K562 (cell line): ENCODE results near the gene CCPG1. TPM values are rescaled to one million over a fixed set of nuclear protein-coding genes. Genes with fewer than 3 reads are reported as not detected.
A peak's percentile ranks its signal among the peaks of the same experiment; 100 is the strongest.

ENCODE experiments used
- E2F8 ChIP-seq: fragments of 450-650 bp; IDR thresholded peaks from 2 replicates; pipeline ENCODE4 v1.7.1; 2018; ENCODE audit warnings: mild to moderate bottlenecking, low read depth; ENCODE audit not compliant: partially characterized antibody
- ETS2 ChIP-seq: IDR thresholded peaks from 2 replicates; pipeline ENCODE4 v1.6.1; 2016; ENCODE audit warnings: borderline replicate concordance, missing genetic modification characterization, mild to moderate bottlenecking, moderate library complexity, missing compliant biosample characterization; ENCODE audit not compliant: poor library complexity, severe bottlenecking
- ETV5 ChIP-seq: sonication (generic); formaldehyde crosslinking; IDR thresholded peaks from 2 replicates; pipeline ENCODE4 v1.4.0; 2020; ENCODE audit warnings: low read depth, mild to moderate bottlenecking, missing genetic modification reagents
- ETV6 ChIP-seq, 3 experiments: fragments of 150-350 bp in 1 of 3; sonication (generic) in 1 of 3; formaldehyde crosslinking in 1 of 3; IDR thresholded peaks; 2 replicates each; pipeline versions ENCODE4 v1.6.1 to v1.8.0; 2014 to 2022; ENCODE audit warnings: borderline replicate concordance in 2 of 3, low read depth in 2 of 3, antibody characterized with exemption in 1 of 3, low read length in 1 of 3, mild to moderate bottlenecking in 1 of 3, missing genetic modification reagents in 1 of 3
- GABPA ChIP-seq: fragments of 200-800 bp; sonication (Bioruptor generic); conservative IDR thresholded peaks from 2 replicates; pipeline ENCODE4 v1.6.1; 2016; ENCODE audit warnings: low read depth, missing genetic modification characterization, missing compliant biosample characterization
- MYC ChIP-seq, 2 experiments: fragments of 250-450 bp in 1 of 2; sonication (Bioruptor Pico) in 1 of 2; IDR thresholded peaks; 2 replicates each; pipeline versions ENCODE4 v1.5.1 to v1.6.1; 2012 to 2021; ENCODE audit warnings: low read depth in 2 of 2, borderline replicate concordance in 1 of 2, improper control_type of control experiment in 1 of 2, low read length in 1 of 2, mild to moderate bottlenecking in 1 of 2, moderate library complexity in 1 of 2
- NCOA6 ChIP-seq: fragments of 450-650 bp; IDR thresholded peaks from 2 replicates; pipeline ENCODE4 v1.6.1; 2017; ENCODE audit warnings: mild to moderate bottlenecking
- NR2C2 ChIP-seq, 2 experiments: fragments of 200-800 bp in 1 of 2; sonication (Bioruptor generic) in 1 of 2; sonication (generic) in 1 of 2; formaldehyde crosslinking in 1 of 2; IDR thresholded peaks; 2 replicates each; pipeline versions ENCODE4 v1.6.1 to v1.8.0; 2016 to 2022; ENCODE audit warnings: mild to moderate bottlenecking in 1 of 2, missing compliant biosample characterization in 1 of 2, missing genetic modification characterization in 1 of 2, missing genetic modification reagents in 1 of 2
- POLR2B ChIP-seq: fragments of 450-650 bp; IDR thresholded peaks from 2 replicates; pipeline ENCODE4 v1.6.1; 2018; ENCODE audit warnings: low read depth; ENCODE audit not compliant: partially characterized antibody
- RBM25 ChIP-seq: fragments of 200-400 bp; formaldehyde crosslinking; IDR thresholded peaks from 2 replicates; pipeline ENCODE4 v1.6.1; 2018; ENCODE audit warnings: low read length, low read depth, moderate library complexity; ENCODE audit not compliant: severe bottlenecking
- SIX5 ChIP-seq, 2 experiments: IDR thresholded peaks; 2 replicates each; pipeline ENCODE4 v1.6.1; 2011; ENCODE audit warnings: low read length in 2 of 2, borderline replicate concordance in 1 of 2, low read depth in 1 of 2, mild to moderate bottlenecking in 1 of 2, moderate library complexity in 1 of 2; ENCODE audit not compliant: insufficient read depth in 1 of 2
- SREBF1 ChIP-seq: fragments of 150-350 bp; IDR thresholded peaks from 2 replicates; pipeline ENCODE4 v1.6.1; 2014; ENCODE audit warnings: antibody characterized with exemption, low read depth, low read length, borderline replicate concordance
- SREBF2 ChIP-seq: sonication (generic); formaldehyde crosslinking; IDR thresholded peaks from 2 replicates; pipeline ENCODE4 v1.4.0; 2020; ENCODE audit warnings: mild to moderate bottlenecking, missing genetic modification reagents
- SRSF1 ChIP-seq: fragments of 200-400 bp; formaldehyde crosslinking; IDR thresholded peaks from 2 replicates; pipeline ENCODE4 v1.6.1; 2017; ENCODE audit warnings: mild to moderate bottlenecking, low read depth, low read length, moderate library complexity
- TEAD1 ChIP-seq, 2 experiments: fragments of 450-650 bp in 1 of 2; sonication (generic) in 1 of 2; formaldehyde crosslinking; IDR thresholded peaks; 2 replicates each; pipeline versions ENCODE4 v1.4.0 to v1.8.0; 2020 to 2022; ENCODE audit warnings: mild to moderate bottlenecking in 2 of 2, missing genetic modification reagents in 1 of 2
- TFAM ChIP-seq: fragments of 250-450 bp; sonication (Bioruptor Pico); conservative IDR thresholded peaks from 2 replicates; pipeline ENCODE4 v1.5.0; 2021; ENCODE audit warnings: mild to moderate bottlenecking, moderate library complexity
- ZNF143 ChIP-seq: sonication (generic); formaldehyde crosslinking; IDR thresholded peaks from 2 replicates; pipeline ENCODE4 v1.9.0; 2022; ENCODE audit warnings: mild to moderate bottlenecking, missing genetic modification reagents
- ZNF165 ChIP-seq: fragments of 250-450 bp; sonication (Bioruptor Pico); IDR thresholded peaks from 2 replicates; pipeline ENCODE4 v1.4.0; 2020; ENCODE audit warnings: borderline replicate concordance
- polyA plus RNA-seq, 8 experiments: library from polyadenylated mRNA; depleted of rRNA in 4 of 8; stranded (reverse) in 5 of 8; unstranded in 3 of 8; fragments of >200 nt; fragmentation: Nextera tagmentation in 2 of 8; fragmentation: Illumina TruSeq in 1 of 8; extraction: Ambion mirVana in 2 of 8; extraction: Trizol in 1 of 8; gene quantifications; 2 replicates each; pipeline versions ENCODE4 v1.2.1 to v1.2.3, GENCODE V29; 2011 to 2014; ENCODE audit warnings: inconsistent platforms in 1 of 8, missing spikeins in 1 of 8
- total RNA-seq, 7 experiments: library from RNA; depleted of rRNA in 6 of 7; stranded (reverse); fragments of >200 nt in 6 of 7; fragmentation: Illumina TruSeq in 2 of 7; extraction: Trizol in 2 of 7; gene quantifications; 2 replicates each; pipeline versions ENCODE4 v1.2.1 to v1.2.3, GENCODE V29; 2011 to 2021; ENCODE audit warnings: low replicate concordance in 1 of 7
- TF ChIP-seq, protein P1 (sequence below), 3 experiments: IDR thresholded peaks in 2 of 3; conservative IDR thresholded peaks in 1 of 3; 2 replicates each; pipeline ENCODE4 v1.5.1; 2011 to 2012; ENCODE audit warnings: low read length in 3 of 3, mild to moderate bottlenecking in 3 of 3, control low read depth in 2 of 3, improper control_type of control experiment in 1 of 3, inconsistent platforms in 1 of 3, low read depth in 1 of 3, mixed read lengths in 1 of 3, moderate library complexity in 1 of 3; ENCODE audit not compliant: insufficient read depth in 2 of 3

The CCPG1 gene
- total and polyA plus RNA-seq, 9 of the 15 experiments (the other 6 are each of a cell fraction or from before 2014, with no cell fraction given), result 33.0 to 54.9 (median 41.1) TPM

- TF ChIP-seq, protein P1, sequence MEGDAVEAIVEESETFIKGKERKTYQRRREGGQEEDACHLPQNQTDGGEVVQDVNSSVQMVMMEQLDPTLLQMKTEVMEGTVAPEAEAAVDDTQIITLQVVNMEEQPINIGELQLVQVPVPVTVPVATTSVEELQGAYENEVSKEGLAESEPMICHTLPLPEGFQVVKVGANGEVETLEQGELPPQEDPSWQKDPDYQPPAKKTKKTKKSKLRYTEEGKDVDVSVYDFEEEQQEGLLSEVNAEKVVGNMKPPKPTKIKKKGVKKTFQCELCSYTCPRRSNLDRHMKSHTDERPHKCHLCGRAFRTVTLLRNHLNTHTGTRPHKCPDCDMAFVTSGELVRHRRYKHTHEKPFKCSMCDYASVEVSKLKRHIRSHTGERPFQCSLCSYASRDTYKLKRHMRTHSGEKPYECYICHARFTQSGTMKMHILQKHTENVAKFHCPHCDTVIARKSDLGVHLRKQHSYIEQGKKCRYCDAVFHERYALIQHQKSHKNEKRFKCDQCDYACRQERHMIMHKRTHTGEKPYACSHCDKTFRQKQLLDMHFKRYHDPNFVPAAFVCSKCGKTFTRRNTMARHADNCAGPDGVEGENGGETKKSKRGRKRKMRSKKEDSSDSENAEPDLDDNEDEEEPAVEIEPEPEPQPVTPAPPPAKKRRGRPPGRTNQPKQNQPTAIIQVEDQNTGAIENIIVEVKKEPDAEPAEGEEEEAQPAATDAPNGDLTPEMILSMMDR (IDR thresholded peaks at IDR 0.05 in 2 of 3, conservative IDR thresholded peaks at IDR 0.05 in 1 of 3; ENCODE audit: insufficient read depth in 2 of 3, low read depth in 1 of 3, low read length in 3 of 3), result peak; percentile 73 to 98 (median 77)
- no peak for TF ChIP-seq SREBF2
- TF ChIP-seq POLR2B, result peak; percentile 64
- TF ChIP-seq ZNF143 (CRISPR knock-in tag), result peak; percentile 85
- TF ChIP-seq ETS2 (tag), result no peak
- TF ChIP-seq ETV5 (CRISPR knock-in tag), result peak; percentile 82
- TF ChIP-seq TFAM (CRISPR knock-in tag), result no peak
- peak; percentile 67 for TF ChIP-seq RBM25
- peak; percentile 57 to 66; a peak in 3 of 4 replicates for TF ChIP-seq SIX5 (IDR thresholded peaks at IDR 0.05; ENCODE audit: borderline replicate concordance in 1 of 2, insufficient read depth in 1 of 2, low read depth in 1 of 2, low read length in 2 of 2)
- TF ChIP-seq TEAD1 (CRISPR knock-in tag; IDR thresholded peaks at IDR 0.05), result peak in 1 of 2 experiments; percentile 76; a peak in 2 of 4 replicates
- TF ChIP-seq ZNF165 (CRISPR knock-in tag), result 0 out of 2 replicates have a peak, but pooled peaks have one; percentile 5
- peak; percentile 89 for TF ChIP-seq GABPA
- TF ChIP-seq SRSF1, result no peak
- TF ChIP-seq MYC (IDR thresholded peaks at IDR 0.05; ENCODE audit: low read depth, low read length), result peak; percentile 62; the same call in 1 of the 2 replicates
- peak; percentile 51; the same call in 1 of the 2 replicates for TF ChIP-seq MYC (CRISPR knock-in tag; IDR thresholded peaks at IDR 0.05; ENCODE audit: borderline replicate concordance, low read depth)
- TF ChIP-seq NCOA6, result no peak
- no peak for TF ChIP-seq ETV6 (IDR thresholded peaks at IDR 0.05; ENCODE audit: borderline replicate concordance in 1 of 2, low read depth in 2 of 2, low read length in 1 of 2)
- TF ChIP-seq ETV6 (CRISPR knock-in tag; IDR thresholded peaks at IDR 0.05; ENCODE audit: borderline replicate concordance), result no peak
- no peak for TF ChIP-seq E2F8
- no peak for TF ChIP-seq SREBF1
- no peak; the same call in 1 of the 2 replicates for TF ChIP-seq NR2C2 (CRISPR knock-in tag; IDR thresholded peaks at IDR 0.05)
- peak; percentile 72; the same call in 1 of the 2 replicates for TF ChIP-seq NR2C2 (tag; IDR thresholded peaks at IDR 0.05)
Observed at GRCh38 chr15:55408012-55408928, at the start of gene CCPG1, which contains the start of gene PIERCE2 (continued).
